GM12892 (cell line): ENCODE data around the gene HMGXB3.

Source experiments
- POLR2A ChIP-seq: IDR thresholded peaks from 2 replicates; pipeline ENCODE4 v1.6.1; 2011; ENCODE audit warnings: low read depth, low read length, control low read depth
- POLR2AphosphoS5 ChIP-seq: IDR thresholded peaks from 2 replicates; pipeline ENCODE4 v1.6.1; 2011; ENCODE audit warnings: low read depth, low read length, control low read depth
- TAF1 ChIP-seq: IDR thresholded peaks from 2 replicates; pipeline ENCODE4 v1.6.1; 2011; ENCODE audit warnings: low read depth, mild to moderate bottlenecking, control low read depth, low read length, borderline replicate concordance

GRCh38 chr5:150024346-150024984, 23.9 kb downstream of the HMGXB3 start:
- no peak for TF ChIP-seq POLR2AphosphoS5
- TF ChIP-seq POLR2A = no peak
- TF ChIP-seq TAF1 = no peak
